Fibroblast of villous mesenchyme (primary cell): ENCODE data around the gene PRR11. TPM values are rescaled to one million over a fixed set of nuclear protein-coding genes. Genes with fewer than 3 reads are reported as not detected.

Experiments used
- DNase-seq: peaks from one replicate; pipeline ENCODE4 v3.0.0-alpha.2; 2010; ENCODE audit warnings: low read depth
- H3K4me3 ChIP-seq: 2 replicates; pipeline ENCODE4 v1.5.1; 2011; ENCODE audit warnings: low read depth, mild to moderate bottlenecking, low read length
- small RNA-seq: library from RNA; depleted of rRNA; stranded (forward); fragments of <200 nt; gene quantifications from one replicate; pipeline ENCODE3, GENCODE V24; 2012
- total RNA-seq: library from RNA; depleted of rRNA; stranded (reverse); fragments of >200 nt; gene quantifications from 2 replicates; pipeline ENCODE4 v1.2.3, GENCODE V29; 2012
- TF ChIP-seq, protein P1 (sequence below): IDR thresholded peaks from 2 replicates; pipeline ENCODE4 v1.5.1; 2012; ENCODE audit warnings: low read depth, mild to moderate bottlenecking, low read length; ENCODE audit not compliant: insufficient read depth

Gene PRR11
- total RNA-seq, 1 donor, result 11.2 TPM

DNA sequence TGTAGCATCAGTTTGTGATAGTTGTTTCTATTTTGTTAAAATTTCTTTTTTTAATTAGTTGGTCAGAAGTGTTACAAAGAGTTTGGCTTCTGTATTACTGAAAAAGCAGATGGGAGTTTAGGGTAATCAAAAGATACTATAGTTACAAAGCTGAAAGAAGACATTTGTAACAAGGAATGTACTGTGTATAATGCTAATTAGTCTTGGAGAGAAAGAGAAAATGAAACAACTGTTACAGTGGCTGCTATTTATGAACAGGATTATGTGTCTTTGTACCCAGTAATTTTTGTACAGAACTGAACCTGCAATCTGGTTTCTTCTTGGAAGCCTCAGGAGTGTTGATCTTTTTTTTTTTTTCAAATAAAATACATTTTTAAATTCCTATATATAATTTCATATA is 79.1 kb downstream of the PRR11 start:
- H3K4me3 ChIP-seq, result no peak overlapping the region
- DNase-seq, result no peak
- TF ChIP-seq, protein P1, sequence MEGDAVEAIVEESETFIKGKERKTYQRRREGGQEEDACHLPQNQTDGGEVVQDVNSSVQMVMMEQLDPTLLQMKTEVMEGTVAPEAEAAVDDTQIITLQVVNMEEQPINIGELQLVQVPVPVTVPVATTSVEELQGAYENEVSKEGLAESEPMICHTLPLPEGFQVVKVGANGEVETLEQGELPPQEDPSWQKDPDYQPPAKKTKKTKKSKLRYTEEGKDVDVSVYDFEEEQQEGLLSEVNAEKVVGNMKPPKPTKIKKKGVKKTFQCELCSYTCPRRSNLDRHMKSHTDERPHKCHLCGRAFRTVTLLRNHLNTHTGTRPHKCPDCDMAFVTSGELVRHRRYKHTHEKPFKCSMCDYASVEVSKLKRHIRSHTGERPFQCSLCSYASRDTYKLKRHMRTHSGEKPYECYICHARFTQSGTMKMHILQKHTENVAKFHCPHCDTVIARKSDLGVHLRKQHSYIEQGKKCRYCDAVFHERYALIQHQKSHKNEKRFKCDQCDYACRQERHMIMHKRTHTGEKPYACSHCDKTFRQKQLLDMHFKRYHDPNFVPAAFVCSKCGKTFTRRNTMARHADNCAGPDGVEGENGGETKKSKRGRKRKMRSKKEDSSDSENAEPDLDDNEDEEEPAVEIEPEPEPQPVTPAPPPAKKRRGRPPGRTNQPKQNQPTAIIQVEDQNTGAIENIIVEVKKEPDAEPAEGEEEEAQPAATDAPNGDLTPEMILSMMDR, result no peak

DNA sequence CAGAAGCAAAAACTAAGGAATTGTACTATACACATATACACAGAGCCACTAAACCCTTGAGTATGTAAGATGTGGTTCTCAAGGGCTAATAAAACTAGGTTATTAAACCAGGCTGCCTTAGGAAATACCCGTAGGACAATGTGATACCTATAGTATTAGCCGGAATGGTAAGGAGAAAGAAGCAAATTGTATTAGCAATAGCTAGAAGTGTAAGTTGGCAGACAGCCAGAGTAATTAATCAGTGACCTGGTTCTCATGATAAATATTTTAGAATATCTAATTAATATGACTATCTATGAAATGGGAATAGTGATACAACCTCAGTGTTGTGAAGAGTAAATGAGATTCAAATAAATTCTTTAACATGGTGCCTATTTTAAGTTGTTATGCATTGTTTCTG is 83.4 kb downstream of the PRR11 start:
- no peak overlapping the region for H3K4me3 ChIP-seq
- TF ChIP-seq, protein P1, result no peak
- DNase-seq, result no peak

DNA sequence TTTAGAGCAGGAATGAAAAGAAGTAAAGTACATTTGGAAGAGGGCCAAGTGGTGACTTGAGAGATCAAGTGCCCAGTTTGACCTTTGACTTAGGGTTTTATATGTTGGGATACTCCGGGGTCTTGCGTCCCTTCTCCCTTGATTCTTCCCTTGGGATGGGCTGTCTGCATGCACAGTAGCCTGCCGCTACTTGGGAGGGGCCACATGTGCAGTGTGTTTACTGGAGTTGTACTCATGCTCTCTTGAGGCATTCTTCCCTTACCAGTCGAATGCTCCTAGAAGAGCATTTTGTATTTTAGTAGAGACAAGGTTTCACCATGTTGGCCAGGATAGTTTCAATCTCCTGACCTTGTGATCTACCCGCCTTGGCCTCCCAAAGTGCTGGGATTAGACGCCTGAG is 88.5 kb downstream of the PRR11 start:
- DNase-seq, result no peak
- no peak overlapping the region for H3K4me3 ChIP-seq
- TF ChIP-seq, protein P1, result no peak

Small RNAs within 50 kb of the gene (small RNA-seq; reads per million reads assigned to genes)
- 759 reads per million, percentile 99 among the genes with 10 or more reads in this experiment for gene MIR301A
- gene MIR454, result 146 reads per million, percentile 97 among the genes with 10 or more reads in this experiment
- 8.1 reads per million, percentile 88 among the genes with 10 or more reads in this experiment for gene RNU2-58P

Other genes starting within 250 kb of the PRR11 start
- 44.1 and 62.6 TPM in 2 replicates for gene TRIM37, start 48.9 kb upstream of the PRR11 start, total RNA-seq
- gene SKA2, start 560 bp upstream of the PRR11 start, total RNA-seq, result 52.2 and 68.2 TPM in 2 replicates
- gene SMG8, start 54.3 kb downstream of the PRR11 start, total RNA-seq, result 19.3 and 32.8 TPM in 2 replicates
- 0.97 and 2.6 TPM in 2 replicates for gene GDPD1, start 64.8 kb downstream of the PRR11 start, total RNA-seq
- 7.1 and 7.8 TPM in 2 replicates for gene YPEL2, start 175.9 kb downstream of the PRR11 start, total RNA-seq